SK-N-SH treated with all-trans-retinoic acid at 6 μM for 48 hours (cell line): ENCODE results near the gene ASTN1.

ENCODE experiments used
- BACH2 ChIP-seq: fragments of 250-450 bp; sonication (Bioruptor Pico); IDR thresholded peaks from 2 replicates; pipeline ENCODE4 v1.9.0; 2021; ENCODE audit warnings: mild to moderate bottlenecking, borderline replicate concordance
- ESRRG ChIP-seq: fragments of 250-450 bp; sonication (Bioruptor Pico); IDR thresholded peaks from 2 replicates; pipeline ENCODE4 v1.6.1; 2021; ENCODE audit warnings: mild to moderate bottlenecking
- TOX ChIP-seq: fragments of 250-450 bp; sonication (Bioruptor Pico); IDR thresholded peaks from 2 replicates; pipeline ENCODE4 v1.8.0; 2021; ENCODE audit warnings: mild to moderate bottlenecking, moderate library complexity, borderline replicate concordance
- ZC3H10 ChIP-seq: fragments of 250-450 bp; sonication (Bioruptor Pico); IDR thresholded peaks from 2 replicates; pipeline ENCODE4 v1.5.1; 2021; ENCODE audit warnings: mild to moderate bottlenecking, moderate library complexity
- TF ChIP-seq, protein P1 (sequence below): fragments of 250-450 bp; sonication (Bioruptor Pico); IDR thresholded peaks from 2 replicates; pipeline ENCODE4 v1.5.1; 2021; ENCODE audit warnings: mild to moderate bottlenecking, moderate library complexity

- TF ChIP-seq TOX (CRISPR knock-in tag), result no peak
- TF ChIP-seq, protein P1, sequence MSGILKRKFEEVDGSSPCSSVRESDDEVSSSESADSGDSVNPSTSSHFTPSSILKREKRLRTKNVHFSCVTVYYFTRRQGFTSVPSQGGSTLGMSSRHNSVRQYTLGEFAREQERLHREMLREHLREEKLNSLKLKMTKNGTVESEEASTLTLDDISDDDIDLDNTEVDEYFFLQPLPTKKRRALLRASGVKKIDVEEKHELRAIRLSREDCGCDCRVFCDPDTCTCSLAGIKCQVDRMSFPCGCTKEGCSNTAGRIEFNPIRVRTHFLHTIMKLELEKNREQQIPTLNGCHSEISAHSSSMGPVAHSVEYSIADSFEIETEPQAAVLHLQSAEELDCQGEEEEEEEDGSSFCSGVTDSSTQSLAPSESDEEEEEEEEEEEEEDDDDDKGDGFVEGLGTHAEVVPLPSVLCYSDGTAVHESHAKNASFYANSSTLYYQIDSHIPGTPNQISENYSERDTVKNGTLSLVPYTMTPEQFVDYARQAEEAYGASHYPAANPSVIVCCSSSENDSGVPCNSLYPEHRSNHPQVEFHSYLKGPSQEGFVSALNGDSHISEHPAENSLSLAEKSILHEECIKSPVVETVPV (CRISPR knock-in tag), result no peak
- no peak for TF ChIP-seq BACH2 (CRISPR knock-in tag)
- no peak for TF ChIP-seq ZC3H10 (CRISPR knock-in tag)
- no peak for TF ChIP-seq ESRRG (CRISPR knock-in tag)
These were observed 41.9 kb downstream of the ASTN1 start for GRCh38 chr1:177122461-177123251.
